DOHH2 (cell line): Measurements from ENCODE around the gene CACNA2D2.

Source experiments
- H3F3A ChIP-seq: fragments of 200-600 bp; sonication (generic), shearing (Covaris generic); 2 replicates; pipeline ENCODE4 v1.6.0; 2016; ENCODE audit warnings: antibody characterized with exemption, mild to moderate bottlenecking; ENCODE audit not compliant: control insufficient read depth, insufficient read depth
- H3K27ac ChIP-seq: fragments of 200-600 bp; sonication (generic); 2 replicates; pipeline ENCODE4 v1.5.1; 2014; ENCODE audit warnings: low read depth, mild to moderate bottlenecking, low read length, moderate library complexity
- H3K27me3 ChIP-seq: fragments of 200-600 bp; sonication (generic); 2 replicates; pipeline ENCODE4 v1.6.1; 2014; ENCODE audit warnings: mild to moderate bottlenecking, low read length, mixed read lengths; ENCODE audit not compliant: control insufficient read depth
- H3K36me3 ChIP-seq: fragments of 200-600 bp; sonication (generic); 2 replicates; pipeline ENCODE4 v1.6.1; 2014; ENCODE audit warnings: mild to moderate bottlenecking, low read length, moderate library complexity, mixed read lengths; ENCODE audit not compliant: control insufficient read depth
- H3K4me1 ChIP-seq: fragments of 200-600 bp; sonication (generic); 2 replicates; pipeline ENCODE4 v1.6.1; 2014; ENCODE audit warnings: mild to moderate bottlenecking, low read length, mixed read lengths; ENCODE audit not compliant: control insufficient read depth
- H3K4me2 ChIP-seq: fragments of 200-600 bp; sonication (generic); 2 replicates; pipeline ENCODE4 v1.6.0; 2014; ENCODE audit warnings: mild to moderate bottlenecking, low read length, moderate library complexity
- H3K4me3 ChIP-seq: fragments of 200-600 bp; sonication (generic); 2 replicates; pipeline ENCODE4 v1.5.1; 2014; ENCODE audit warnings: mild to moderate bottlenecking, low read length, mixed read lengths
- H3K79me2 ChIP-seq: fragments of 200-600 bp; sonication (generic); 2 replicates; pipeline ENCODE4 v1.6.1; 2014; ENCODE audit warnings: mild to moderate bottlenecking, low read length, mixed read lengths; ENCODE audit not compliant: control insufficient read depth
- H3K9me2 ChIP-seq: fragments of 200-600 bp; sonication (generic); replicated peaks from 2 replicates; pipeline ENCODE4 v1.6.1; 2014; ENCODE audit warnings: mild to moderate bottlenecking, low read length, mixed read lengths; ENCODE audit not compliant: control insufficient read depth
- H3K9me3 ChIP-seq: fragments of 200-600 bp; sonication (generic); 2 replicates; pipeline ENCODE4 v1.6.1; 2014; ENCODE audit warnings: antibody characterized with exemption, low read length, mixed read lengths; ENCODE audit not compliant: control insufficient read depth, insufficient read depth
- H4K20me1 ChIP-seq: fragments of 200-600 bp; sonication (generic); 2 replicates; pipeline ENCODE4 v1.6.0; 2014; ENCODE audit warnings: low read depth, mild to moderate bottlenecking, antibody characterized with exemption, low read length, moderate library complexity; ENCODE audit not compliant: control insufficient read depth, insufficient read depth
- CTCF ChIP-seq: fragments of 200-600 bp; sonication (generic); IDR thresholded peaks from one replicate; pipeline ENCODE4 v1.5.1; 2014; ENCODE audit warnings: antibody characterized with exemption, mild to moderate bottlenecking, low read depth, low read length; ENCODE audit not compliant: poor library complexity, severe bottlenecking
- EZH2phosphoT487 ChIP-seq: fragments of 200-600 bp; sonication (generic); IDR thresholded peaks from 2 replicates; pipeline ENCODE4 v1.6.1; 2017; ENCODE audit warnings: borderline replicate concordance, mild to moderate bottlenecking, antibody characterized with exemption, low read length, moderate library complexity, mixed read lengths

CACNA2D2 gene

GRCh38 chr3:50324351-50325112 is 178.9 kb downstream of the CACNA2D2 start:
- Histone ChIP-seq H3F3A (peaks cover 9% of the 10 kb centered on the region), H3K4me3 (no peak overlapping the region), H3K27ac (no peak overlapping the region), H3K4me1 (peaks cover 38% of the 10 kb centered on the region), H3K27me3 (no peaks in the 10 kb centered on the region), H3K9me2 (no peaks in the 10 kb centered on the region), H4K20me1 (no peaks in the 10 kb centered on the region), H3K79me2 (peaks cover 24% of the 10 kb centered on the region), H3K36me3 (peaks cover 32% of the 10 kb centered on the region), H3K4me2 (no peak overlapping the region), H3K9me3 (no peaks in the 10 kb centered on the region)
- TF ChIP-seq CTCF (peak; percentile 90), EZH2phosphoT487 (no peak)

GRCh38 chr3:50323614-50324199 is 179.7 kb downstream of the CACNA2D2 start:
- no peak overlapping the region for H3K27ac ChIP-seq
- H3K4me3 ChIP-seq, result no peak overlapping the region
- no peaks in the 10 kb centered on the region for H3K9me2 ChIP-seq
- peaks cover 31% of the 10 kb centered on the region for H3K36me3 ChIP-seq
- H3K9me3 ChIP-seq, result no peaks in the 10 kb centered on the region
- peaks cover 34% of the 10 kb centered on the region for H3K4me1 ChIP-seq
- TF ChIP-seq CTCF, result no peak
- no peak for TF ChIP-seq EZH2phosphoT487
- no peaks in the 10 kb centered on the region for H3K27me3 ChIP-seq
- no peak overlapping the region for H3K4me2 ChIP-seq
- H3K79me2 ChIP-seq, result peaks cover 24% of the 10 kb centered on the region
- H4K20me1 ChIP-seq, result no peaks in the 10 kb centered on the region
- peaks cover 4% of the 10 kb centered on the region for H3F3A ChIP-seq

- Histone ChIP-seq H3K79me2 (peaks cover 24% of the 10 kb centered on the region), H3K4me1 (peaks cover 29% of the 10 kb centered on the region), H3K9me3 (no peaks in the 10 kb centered on the region), H3F3A (no peaks in the 10 kb centered on the region; the same call in 1 of the 2 replicates), H3K4me2 (no peak overlapping the region), H3K27me3 (no peaks in the 10 kb centered on the region), H4K20me1 (no peaks in the 10 kb centered on the region), H3K27ac (no peak overlapping the region), H3K9me2 (no peaks in the 10 kb centered on the region), H3K36me3 (peaks cover 35% of the 10 kb centered on the region), H3K4me3 (no peak overlapping the region)
- TF ChIP-seq EZH2phosphoT487 (no peak), CTCF (no peak)
These were observed 180.3 kb downstream of the CACNA2D2 start for GRCh38 chr3:50323092-50323600.
